SK-MEL-5 (cell line): ENCODE measurements around the gene SDK2. TPM values are rescaled to one million over a fixed set of nuclear protein-coding genes. Genes with fewer than 3 reads are reported as not detected.
"Not testable (repeated sequence)": the region's sequence is repeated elsewhere in the genome, so short reads cannot be mapped to it uniquely, and the experiment has no call there.

Source experiments
- DNase-seq: peaks from one replicate; pipeline ENCODE4 v3.0.0-alpha.2; 2016; ENCODE audit warnings: low read depth, low spot score
- in situ Hi-C: cut with HindIII; loops from 2 replicates; pipeline ENCODE4 v1.10.0; 2016; ENCODE audit warnings: low sequenced_read_pairs, high pct_unique_total_duplicates, low pct_unique_long_range_greater_than_20kb
- total RNA-seq: library from RNA; depleted of rRNA; stranded (reverse); fragments of >200 nt; shearing (Covaris generic); gene quantifications from 2 replicates; pipeline ENCODE4 v1.2.3, GENCODE V29; 2014

The SDK2 gene
- total RNA-seq, 1 experiment from 2014 or later = 1.3 TPM

GRCh38 chr17:73371285-73371684 lies 273.0 kb downstream of the SDK2 start:
- in situ Hi-C loops = no loop called here
- no peak for DNase-seq

DNA sequence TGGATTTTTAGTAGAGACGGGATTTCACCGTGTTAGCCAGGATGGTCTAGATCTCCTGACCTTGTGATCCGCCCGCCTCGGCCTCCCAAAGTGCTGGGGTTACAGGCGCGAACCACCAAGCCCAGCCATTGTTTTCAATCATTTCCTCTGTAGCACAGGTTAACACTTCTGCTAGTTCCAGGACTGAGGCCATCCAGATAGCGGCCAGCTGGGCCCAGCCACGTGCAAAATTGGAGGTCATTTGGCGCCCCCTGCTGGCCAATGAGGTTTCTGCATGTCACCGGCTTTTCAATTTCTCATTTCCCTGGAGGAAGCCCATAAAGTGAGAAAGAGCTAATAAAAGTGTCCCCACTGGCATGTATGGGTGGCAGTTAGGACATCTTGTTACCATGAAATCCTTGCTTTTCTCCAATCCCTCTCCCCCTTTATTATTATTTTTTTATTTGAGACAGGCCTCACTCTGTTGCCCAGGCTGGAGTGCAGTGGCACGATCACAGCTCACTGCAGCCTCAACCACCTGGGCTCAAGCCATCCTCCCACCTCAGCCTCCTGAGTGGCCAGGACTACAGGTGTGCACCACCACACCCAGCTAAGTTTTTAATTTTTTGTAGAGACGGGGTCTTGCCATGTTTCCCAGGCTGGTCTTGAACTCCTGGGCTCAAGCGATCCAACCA lies 274.3 kb downstream of the SDK2 start:
- DNase-seq = peak; percentile 89
- in situ Hi-C loops = not testable (repeated sequence)

DNA sequence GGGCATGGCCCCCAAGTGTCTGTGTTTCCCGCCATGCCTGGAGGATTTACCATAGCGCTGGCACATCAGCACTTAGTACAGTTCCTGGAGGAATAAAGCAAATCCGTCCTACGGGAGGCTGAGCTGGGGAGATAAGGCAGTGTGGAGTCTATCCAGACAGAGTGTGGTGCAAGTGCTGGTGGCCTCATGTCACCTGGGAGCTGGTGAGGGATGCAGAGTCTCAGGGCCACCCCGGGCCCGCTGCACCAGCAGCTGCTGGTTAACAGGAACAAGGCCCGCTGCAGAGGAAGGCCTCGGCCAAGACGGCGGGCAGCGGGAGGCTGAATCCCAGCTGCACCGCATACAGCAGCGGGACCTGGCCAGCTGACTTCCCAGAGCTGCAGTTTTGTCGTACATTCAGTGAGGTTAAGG lies 275.1 kb downstream of the SDK2 start:
- in situ Hi-C loops = no loop called here
- no peak for DNase-seq

DNA sequence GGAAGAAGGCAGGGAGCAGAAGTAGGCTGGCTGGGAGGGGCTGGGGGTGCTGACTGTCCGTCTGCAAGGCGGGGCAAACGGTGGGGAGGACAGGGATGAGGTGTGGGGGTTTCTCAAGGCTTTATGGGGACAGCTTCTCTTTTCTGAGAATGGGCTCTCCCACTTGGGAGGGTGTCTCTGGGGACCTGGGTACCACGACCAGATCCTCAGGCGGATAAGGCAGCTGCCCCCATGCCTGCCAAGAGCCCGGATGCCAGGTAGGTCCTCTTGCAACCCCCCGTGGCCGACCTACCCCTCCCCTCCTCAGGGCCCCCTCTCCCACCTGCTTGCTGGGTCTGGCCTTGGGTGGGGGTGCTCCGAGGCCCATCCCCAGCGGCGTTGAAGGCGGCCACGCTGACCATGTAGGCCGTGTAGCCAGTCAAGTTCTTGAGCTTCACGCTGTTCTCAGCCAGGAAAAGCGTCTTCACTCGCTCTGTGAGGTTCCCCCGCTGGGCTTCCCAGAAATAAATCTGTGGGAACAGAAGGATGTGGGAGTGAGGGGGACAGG lies 276.1 kb downstream of the SDK2 start:
- no peak for DNase-seq
- in situ Hi-C loops = no loop called here

DNA sequence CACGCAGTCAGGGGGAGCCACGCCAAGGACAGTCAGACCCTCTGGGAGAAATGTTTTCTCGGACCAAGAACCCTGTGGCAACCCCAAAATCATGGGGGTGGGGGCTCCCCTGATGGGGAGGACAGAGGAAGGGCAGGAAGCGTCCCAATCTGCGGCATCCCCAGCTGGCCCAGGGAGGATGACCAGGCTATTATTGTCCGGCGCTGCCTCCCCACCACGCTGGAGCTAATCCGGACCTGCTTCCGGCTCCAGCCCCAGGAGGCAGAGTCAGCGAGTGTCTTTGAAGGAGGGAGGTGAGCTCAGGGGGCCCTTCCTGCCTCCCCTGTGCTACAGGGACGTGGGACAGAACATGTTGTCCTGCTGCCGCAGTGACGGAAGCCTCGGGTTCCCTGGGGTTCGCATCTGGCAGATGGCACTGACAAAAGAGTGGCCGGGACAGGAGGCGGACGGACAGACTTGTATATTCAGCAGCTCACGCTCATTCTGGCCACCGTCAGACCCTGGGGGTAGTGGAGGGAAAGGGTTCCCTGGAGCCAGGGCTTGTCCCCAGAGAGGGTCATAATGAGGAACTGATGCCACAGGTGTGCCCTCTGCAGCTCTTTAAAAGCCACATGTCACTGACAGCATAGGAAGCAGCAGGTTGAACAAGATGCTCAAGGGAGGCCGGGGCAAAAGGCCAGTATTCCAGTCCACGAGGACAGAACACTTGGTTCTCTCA lies 278.2 kb downstream of the SDK2 start:
- in situ Hi-C loops = no loop called here

GRCh38 chr17:73365301-73365874 lies 278.9 kb downstream of the SDK2 start:
- in situ Hi-C loops = no loop called here
- no peak for DNase-seq

More for the DNA sequence above, 278.2 kb downstream of the SDK2 start:
- no peak for DNase-seq

- in situ Hi-C loops = no loop called here
- DNase-seq = no peak
These were observed 280.1 kb downstream of the SDK2 start for GRCh38 chr17:73364155-73364522.

GRCh38 chr17:73363442-73364154 lies 280.6 kb downstream of the SDK2 start:
- no peak for DNase-seq
- in situ Hi-C loops = no loop called here

GRCh38 chr17:73362697-73363096 lies 281.5 kb downstream of the SDK2 start:
- no peak for DNase-seq
- in situ Hi-C loops = no loop called here

GRCh38 chr17:73360961-73361761 lies 283.1 kb downstream of the SDK2 start:
- in situ Hi-C loops = no loop called here
- DNase-seq = no peak

DNA sequence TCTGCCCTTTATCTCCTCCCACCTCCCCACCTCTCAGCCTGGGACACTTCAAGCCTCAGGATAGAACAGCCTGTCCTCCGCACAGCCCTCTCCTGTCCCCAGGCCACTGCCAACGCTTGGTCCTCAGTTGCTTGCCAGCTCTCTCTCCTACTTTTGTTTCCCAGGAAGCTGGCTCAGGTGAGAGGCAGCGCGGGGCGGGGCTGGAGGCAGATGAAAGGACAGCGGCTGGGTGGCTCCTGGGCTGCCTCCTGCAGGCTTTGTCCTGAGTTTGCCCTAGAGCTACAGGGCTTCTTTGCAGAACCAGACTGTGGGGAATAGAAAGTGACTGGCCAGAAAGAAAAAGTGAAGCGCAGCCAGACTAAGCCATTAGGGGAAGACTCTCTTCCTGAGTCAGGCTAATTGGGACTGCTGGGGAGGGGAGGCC lies 284.2 kb downstream of the SDK2 start:
- in situ Hi-C loops = no loop called here

DNA sequence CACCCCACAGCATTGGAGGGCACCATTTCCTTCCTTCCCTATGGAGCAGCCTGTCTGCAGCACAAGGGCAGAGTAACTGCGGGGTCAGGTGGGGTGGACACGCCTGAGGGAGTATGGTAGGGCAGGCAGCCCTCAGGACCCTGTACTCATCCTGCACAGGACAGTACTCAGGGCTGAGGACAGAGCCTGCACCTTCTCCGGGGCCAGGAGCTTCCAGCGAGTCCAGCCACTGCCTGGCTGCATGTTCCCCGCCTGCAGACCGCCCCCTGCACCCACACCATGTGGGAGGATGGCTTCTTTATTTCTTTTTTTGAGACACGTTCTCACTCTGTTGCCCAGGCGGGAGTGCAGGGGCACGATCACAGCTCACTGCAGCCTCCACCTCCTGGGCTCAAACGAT lies 284.9 kb downstream of the SDK2 start:
- in situ Hi-C loops = no loop called here
- no peak for DNase-seq

More for the DNA sequence above, 284.2 kb downstream of the SDK2 start:
- DNase-seq = no peak

DNA sequence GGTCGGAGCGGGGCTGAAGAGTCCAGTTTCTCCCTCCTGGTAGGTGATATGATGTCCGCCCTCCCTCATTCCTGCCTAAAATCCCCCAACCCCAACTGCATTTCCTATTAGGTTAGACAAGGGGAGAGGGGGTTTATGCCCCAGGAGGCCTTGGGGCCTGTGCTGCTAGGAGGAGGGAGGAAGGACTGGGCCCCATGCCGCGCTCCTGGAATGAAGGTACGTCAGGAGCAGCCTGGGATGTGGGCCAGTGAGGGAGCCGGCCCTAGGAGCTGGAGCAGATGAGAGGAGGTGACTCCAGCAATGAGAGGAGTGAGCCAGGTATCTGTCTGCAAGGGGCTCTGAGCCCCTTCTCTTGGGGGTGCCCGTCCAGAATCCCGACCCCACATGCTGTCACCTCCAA lies 285.6 kb downstream of the SDK2 start:
- DNase-seq = no peak
- in situ Hi-C loops = no loop called here

DNA sequence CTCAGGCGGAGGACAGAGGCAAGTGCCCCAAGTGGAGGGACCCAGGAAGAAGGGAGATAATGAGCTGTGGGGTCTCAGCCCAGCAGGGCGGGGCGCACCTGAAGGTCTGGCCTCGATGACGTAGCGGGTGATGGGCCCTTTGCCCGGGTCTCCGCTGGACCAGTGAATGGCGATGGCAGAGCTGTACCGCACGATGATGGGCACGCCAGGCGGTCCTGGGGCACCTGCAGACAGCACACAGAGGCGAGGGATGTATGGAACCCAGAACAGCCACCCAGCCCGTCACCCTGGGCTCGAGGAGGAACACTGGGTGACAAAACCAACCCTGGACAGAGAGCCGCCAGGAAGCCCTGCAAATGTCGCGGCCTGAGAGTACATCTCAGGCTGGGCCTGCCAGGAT lies 286.3 kb downstream of the SDK2 start:
- in situ Hi-C loops = no loop called here
- DNase-seq = no peak

- no peak for DNase-seq
- in situ Hi-C loops = no loop called here
These were observed 286.9 kb downstream of the SDK2 start for GRCh38 chr17:73357318-73357717.

GRCh38 chr17:73356561-73357170 lies 287.6 kb downstream of the SDK2 start:
- no peak for DNase-seq
- in situ Hi-C loops = no loop called here
